ENCODE measurements around the gene EDN2.

The EDN2 gene

DNA sequence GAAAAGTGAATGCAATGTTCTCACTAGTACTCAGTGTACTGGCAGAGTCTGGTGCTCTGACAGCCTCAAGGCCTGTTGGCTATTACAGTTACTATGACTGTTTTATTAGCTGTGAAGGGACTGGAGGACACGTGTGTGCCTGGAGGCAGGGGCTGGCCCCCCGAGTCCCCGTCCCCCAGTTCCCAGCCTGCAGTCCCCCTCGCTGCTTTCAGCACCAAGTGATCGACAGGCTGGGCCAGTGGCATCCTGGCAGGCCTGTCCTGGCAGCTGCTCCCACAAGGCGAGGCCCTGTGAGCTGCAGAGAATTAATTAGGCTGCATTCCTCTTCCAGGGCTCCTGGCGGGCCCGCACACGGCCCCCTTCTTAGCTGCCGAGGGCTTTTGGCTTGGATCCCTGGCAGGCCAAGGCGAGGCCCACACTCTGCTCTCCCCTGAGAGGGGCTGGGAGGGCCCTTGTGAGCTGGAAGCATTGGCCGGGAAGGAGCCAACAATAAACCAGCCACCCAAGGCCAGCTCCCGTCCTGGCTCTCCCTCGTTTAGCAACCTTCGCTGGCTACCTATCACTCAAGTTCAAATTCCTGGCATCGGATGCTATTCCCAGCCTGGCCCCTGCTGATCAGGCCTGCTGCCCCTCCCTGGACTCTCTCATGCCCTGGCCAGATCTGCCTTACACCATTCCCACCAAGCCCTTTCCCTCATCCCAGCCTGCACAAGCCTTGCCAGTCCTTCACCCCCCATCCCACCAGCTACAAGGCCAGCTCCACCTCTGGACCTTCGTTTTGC lies 9.8 kb downstream of the EDN2 start:
- ChIA-PET POLR2A (interaction anchor here (0.6 kb wide), 1 partner anchor 1215 kb away, joined by 12 read pairs; no protein-coding TSS in a partner anchor), CTCF (interaction anchor here (1.1 to 12.8 kb wide), 3 partner anchors 11 to 41 kb away, joined by 3 to 104 read pairs (median 4); no protein-coding TSS in a partner anchor)
- no peak for DNase-seq (ENCODE audit: extremely low spot score)
- TF ChIP-seq, protein P1, sequence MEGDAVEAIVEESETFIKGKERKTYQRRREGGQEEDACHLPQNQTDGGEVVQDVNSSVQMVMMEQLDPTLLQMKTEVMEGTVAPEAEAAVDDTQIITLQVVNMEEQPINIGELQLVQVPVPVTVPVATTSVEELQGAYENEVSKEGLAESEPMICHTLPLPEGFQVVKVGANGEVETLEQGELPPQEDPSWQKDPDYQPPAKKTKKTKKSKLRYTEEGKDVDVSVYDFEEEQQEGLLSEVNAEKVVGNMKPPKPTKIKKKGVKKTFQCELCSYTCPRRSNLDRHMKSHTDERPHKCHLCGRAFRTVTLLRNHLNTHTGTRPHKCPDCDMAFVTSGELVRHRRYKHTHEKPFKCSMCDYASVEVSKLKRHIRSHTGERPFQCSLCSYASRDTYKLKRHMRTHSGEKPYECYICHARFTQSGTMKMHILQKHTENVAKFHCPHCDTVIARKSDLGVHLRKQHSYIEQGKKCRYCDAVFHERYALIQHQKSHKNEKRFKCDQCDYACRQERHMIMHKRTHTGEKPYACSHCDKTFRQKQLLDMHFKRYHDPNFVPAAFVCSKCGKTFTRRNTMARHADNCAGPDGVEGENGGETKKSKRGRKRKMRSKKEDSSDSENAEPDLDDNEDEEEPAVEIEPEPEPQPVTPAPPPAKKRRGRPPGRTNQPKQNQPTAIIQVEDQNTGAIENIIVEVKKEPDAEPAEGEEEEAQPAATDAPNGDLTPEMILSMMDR (IDR thresholded peaks at IDR 0.05; ENCODE audit: control extremely low read depth, extremely low read depth, low read depth, missing control alignments): no peak

DNA sequence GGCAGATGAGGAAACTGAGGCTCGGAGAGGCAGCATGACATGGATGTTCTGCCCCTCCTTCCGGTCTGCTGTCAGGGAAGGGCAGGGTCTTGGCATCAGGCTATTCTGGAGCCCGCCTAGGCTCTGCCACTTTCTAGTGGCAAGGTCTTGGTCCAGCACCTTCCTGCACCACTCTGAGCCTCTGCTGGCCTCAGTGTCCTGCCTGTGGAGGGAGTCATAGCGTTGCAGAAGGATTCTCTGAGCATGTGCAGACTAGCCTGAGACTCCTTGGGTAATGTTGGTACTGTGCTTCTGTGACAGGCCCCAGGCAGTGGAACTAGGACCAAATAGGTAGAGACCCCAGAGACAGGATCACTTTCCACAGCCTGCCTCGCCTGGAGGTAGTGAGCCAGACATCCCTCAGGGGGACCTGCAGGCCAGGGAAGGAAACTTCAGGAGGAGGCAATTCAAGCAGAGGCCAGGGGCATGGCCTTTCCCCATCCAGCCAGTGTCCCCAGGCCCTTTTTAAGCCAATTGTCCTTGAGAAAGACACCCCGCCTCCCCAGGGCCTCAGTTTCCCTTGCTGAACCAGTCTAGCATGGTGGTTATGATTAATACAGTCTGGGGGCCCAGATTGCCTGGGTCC lies 10.6 kb downstream of the EDN2 start:
- POLR2A ChIA-PET: no interaction called here

DNA sequence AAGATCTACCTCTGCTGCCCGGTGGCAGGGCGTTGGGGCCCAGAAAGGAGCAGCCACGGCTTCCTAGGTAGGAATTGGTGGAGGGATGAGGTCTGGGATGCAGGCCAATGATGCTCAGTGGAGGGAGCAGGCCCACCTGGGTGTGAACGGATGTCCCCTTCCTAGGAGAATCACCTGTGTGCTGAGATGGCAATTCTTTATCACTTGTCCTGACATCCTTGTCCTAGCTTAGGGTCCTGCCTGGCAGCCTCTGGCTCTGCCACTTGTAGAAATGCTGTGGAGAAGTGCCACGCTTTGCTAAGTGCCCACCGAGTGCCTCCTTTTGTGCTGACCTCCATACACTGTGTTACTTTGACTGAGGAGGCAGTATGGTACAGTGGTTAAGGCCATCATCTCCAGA lies 12.8 kb downstream of the EDN2 start:
- POLR2A ChIA-PET: no interaction called here
- CTCF ChIA-PET: interaction anchor here (1.2 to 2.2 kb wide), 2 partner anchors 12 to 56 kb away, joined by 3 to 6 read pairs; partner anchors contain the start of gene EDN2
- TF ChIP-seq, protein P1 (IDR thresholded peaks at IDR 0.05; ENCODE audit: control extremely low read depth, extremely low read depth, low read depth, missing control alignments): no peak
- DNase-seq (ENCODE audit: extremely low spot score): no peak

More for the DNA sequence above, 10.6 kb downstream of the EDN2 start:
- CTCF ChIA-PET: interaction anchor here (0.8 to 12.8 kb wide), 2 partner anchors 21 to 42 kb away, joined by 3 to 104 read pairs; no protein-coding TSS in a partner anchor
- no peak for DNase-seq (ENCODE audit: extremely low spot score)
- TF ChIP-seq, protein P1 (IDR thresholded peaks at IDR 0.05; ENCODE audit: control extremely low read depth, extremely low read depth, low read depth, missing control alignments): no peak

DNA sequence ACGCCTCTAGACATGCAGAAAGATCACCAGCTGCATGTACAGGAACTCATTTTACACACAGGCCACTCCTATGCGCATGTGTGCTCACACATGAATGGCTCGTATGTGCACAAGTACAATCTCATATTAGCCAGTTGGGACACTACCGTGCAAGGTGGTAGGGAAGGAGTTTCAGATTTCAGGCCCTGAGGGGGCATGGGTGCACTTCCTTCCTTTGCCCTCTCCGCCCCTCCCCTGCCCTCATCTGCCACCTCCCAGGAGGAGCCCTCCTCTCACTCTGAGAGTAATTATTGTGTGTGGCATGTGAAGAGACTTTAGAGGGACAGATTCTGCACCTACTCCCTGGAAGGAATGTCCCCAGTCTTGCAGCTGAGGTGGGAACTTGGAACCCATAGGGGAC lies 14.8 kb downstream of the EDN2 start:
- TF ChIP-seq, protein P1 (IDR thresholded peaks at IDR 0.05; ENCODE audit: control extremely low read depth, extremely low read depth, low read depth, missing control alignments): no peak
- ChIA-PET POLR2A (no interaction called here), CTCF (interaction anchor here (2.2 kb wide), 1 partner anchor 14 kb away, joined by 6 read pairs; the partner anchor contains the start of gene EDN2)
- no peak for DNase-seq (ENCODE audit: extremely low spot score)

DNA sequence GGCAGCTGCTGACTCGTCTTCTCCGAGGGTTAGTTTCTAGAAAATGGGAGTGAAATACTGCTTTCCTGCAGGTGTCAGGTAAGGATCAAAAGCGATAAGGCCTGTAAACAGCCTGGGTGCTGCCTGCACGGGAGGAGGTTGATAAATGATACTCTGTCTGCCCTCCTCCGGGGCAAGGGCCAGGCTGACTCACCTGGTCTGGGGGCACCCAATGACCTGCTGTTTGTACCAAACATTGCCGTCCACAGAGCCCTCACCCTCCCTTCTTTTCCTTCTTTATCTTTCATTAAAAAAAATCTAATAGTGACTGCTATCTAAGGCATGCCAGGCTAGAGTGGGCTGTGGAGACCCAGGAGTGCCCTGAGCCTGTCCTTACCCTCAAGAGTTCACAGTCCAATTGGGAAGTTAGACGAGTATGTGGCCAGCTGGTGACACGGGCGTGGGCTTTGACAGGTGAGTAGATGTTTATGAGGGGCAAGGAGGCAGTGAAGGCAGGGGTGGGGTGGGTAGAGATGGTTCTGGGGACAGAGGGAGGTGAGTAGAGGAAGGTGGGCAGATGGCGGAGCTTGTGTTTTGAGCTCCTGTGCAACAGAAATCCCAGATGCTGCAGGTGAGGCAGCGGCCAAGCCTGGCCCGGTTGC lies 16.2 kb downstream of the EDN2 start:
- ChIA-PET POLR2A (no interaction called here), CTCF (no interaction called here)
- TF ChIP-seq, protein P1 (IDR thresholded peaks at IDR 0.05; ENCODE audit: control extremely low read depth, extremely low read depth, low read depth, missing control alignments): no peak
- DNase-seq (ENCODE audit: extremely low spot score): no peak

DNA sequence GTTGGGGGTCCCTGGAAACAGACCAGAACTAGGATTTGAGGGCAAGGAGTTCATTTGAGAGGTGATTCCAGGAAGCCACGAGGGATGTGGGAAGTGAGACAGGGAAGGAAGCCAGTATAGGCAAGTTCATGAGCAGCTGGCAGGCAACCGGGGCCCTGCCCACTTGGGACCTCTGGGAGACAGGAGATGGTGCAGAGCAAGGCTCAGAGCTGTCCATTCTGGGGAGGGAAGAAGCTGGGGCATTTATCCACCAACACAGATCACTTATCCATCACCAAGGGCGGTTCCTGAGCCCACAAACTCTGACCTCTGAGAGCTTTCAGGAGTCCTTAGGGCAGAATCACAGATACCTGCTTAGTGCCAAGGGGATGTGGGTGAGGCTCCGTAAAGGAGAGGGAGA lies 16.8 kb downstream of the EDN2 start:
- no peak for DNase-seq (ENCODE audit: extremely low spot score)
- TF ChIP-seq, protein P1 (IDR thresholded peaks at IDR 0.05; ENCODE audit: control extremely low read depth, extremely low read depth, low read depth, missing control alignments): no peak
- CTCF ChIA-PET: interaction anchor here (1.0 kb wide), 1 partner anchor 14 kb away, joined by 3 read pairs; no protein-coding TSS in a partner anchor
- POLR2A ChIA-PET: no interaction called here
